WTC11 (cell line): ENCODE data around the gene SRXN1.

Source experiments
- CREB1 ChIP-seq: sonication (generic); formaldehyde crosslinking; IDR thresholded peaks from 2 replicates; pipeline ENCODE4 v1.8.0; 2023; ENCODE audit warnings: mild to moderate bottlenecking, missing genetic modification reagents
- CREM ChIP-seq: sonication (generic); formaldehyde crosslinking; IDR thresholded peaks from 2 replicates; pipeline ENCODE4 v1.8.1; 2022; ENCODE audit warnings: mild to moderate bottlenecking, missing genetic modification reagents, moderate library complexity
- KAT7 ChIP-seq: sonication (generic); formaldehyde crosslinking; IDR thresholded peaks from 2 replicates; pipeline ENCODE4 v1.8.1; 2023; ENCODE audit warnings: missing genetic modification reagents, mild to moderate bottlenecking, borderline replicate concordance
- MYBL2 ChIP-seq: sonication (generic); formaldehyde crosslinking; IDR thresholded peaks from 2 replicates; pipeline ENCODE4 v1.8.1; 2023; ENCODE audit warnings: mild to moderate bottlenecking, moderate library complexity, missing genetic modification reagents
- NR2C2 ChIP-seq: sonication (generic); formaldehyde crosslinking; IDR thresholded peaks from 2 replicates; pipeline ENCODE4 v1.8.0; 2022; ENCODE audit warnings: mild to moderate bottlenecking, missing genetic modification reagents
- SP1 ChIP-seq: sonication (generic); formaldehyde crosslinking; conservative IDR thresholded peaks from 2 replicates; pipeline ENCODE4 v1.8.1; 2022; ENCODE audit warnings: missing genetic modification reagents
- TP53 ChIP-seq: sonication (generic); formaldehyde crosslinking; IDR thresholded peaks from 2 replicates; pipeline ENCODE4 v1.8.1; 2023; ENCODE audit warnings: mild to moderate bottlenecking, missing genetic modification reagents
- ZNF423 ChIP-seq: fragments of 250-450 bp; sonication (Bioruptor Pico); IDR thresholded peaks from 2 replicates; pipeline ENCODE4 v2.1.2; 2022; ENCODE audit warnings: mild to moderate bottlenecking, moderate library complexity
- TF ChIP-seq, protein P1 (sequence below): sonication (generic); formaldehyde crosslinking; IDR thresholded peaks from 2 replicates; pipeline ENCODE4 v1.8.1; 2023; ENCODE audit warnings: mild to moderate bottlenecking, moderate library complexity, missing genetic modification reagents
- TF ChIP-seq, protein P2 (sequence below): sonication (generic); formaldehyde crosslinking; IDR thresholded peaks from 2 replicates; pipeline ENCODE4 v1.8.1; 2022; ENCODE audit warnings: mild to moderate bottlenecking, missing genetic modification reagents, moderate library complexity, borderline replicate concordance
- TF ChIP-seq, protein P3 (sequence below): fragments of 200-600 bp; IDR thresholded peaks from 2 replicates; pipeline ENCODE4 v1.8.0; 2022; ENCODE audit warnings: antibody characterized with exemption
- TF ChIP-seq, protein P4 (sequence below): sonication (generic); formaldehyde crosslinking; IDR thresholded peaks from 2 replicates; pipeline ENCODE4 v1.8.1; 2023; ENCODE audit warnings: mild to moderate bottlenecking, missing genetic modification reagents, moderate library complexity
- TF ChIP-seq, protein P5 (sequence below): sonication (generic); formaldehyde crosslinking; IDR thresholded peaks from 2 replicates; pipeline ENCODE4 v1.8.0; 2022; ENCODE audit warnings: mild to moderate bottlenecking, missing genetic modification reagents

DNA sequence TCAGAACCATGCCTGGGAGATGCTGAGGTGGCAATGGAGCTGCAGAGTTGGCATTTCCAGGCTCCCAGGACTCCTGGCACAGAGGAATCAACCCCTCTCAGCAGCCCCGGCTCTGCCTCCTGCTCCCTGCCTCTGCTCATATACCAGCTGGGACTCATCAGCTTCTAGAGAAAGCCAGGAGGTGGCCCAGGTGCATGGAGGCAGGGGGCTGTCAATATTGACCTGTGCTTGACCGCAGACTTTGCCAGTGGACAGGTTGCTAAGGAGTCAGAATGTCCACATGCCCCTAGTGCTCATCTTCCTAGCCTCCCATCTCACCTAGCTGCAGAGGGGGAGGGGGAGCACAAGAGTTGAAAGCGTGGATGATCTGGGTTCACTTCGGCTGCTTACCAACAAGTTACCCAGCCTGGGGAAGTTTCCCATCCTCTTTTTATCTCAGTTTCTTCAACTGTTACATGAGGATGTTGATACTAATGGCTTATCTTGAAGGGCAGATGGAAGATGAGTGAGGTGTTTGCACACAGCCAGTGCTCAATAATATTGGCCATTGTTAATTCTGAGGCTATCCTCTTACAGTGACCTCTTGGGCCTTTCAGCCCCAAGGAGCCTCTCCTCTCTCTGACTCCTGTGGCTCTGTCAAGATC, 31.8 kb upstream of the SRXN1 start:
- TF ChIP-seq, protein P1, sequence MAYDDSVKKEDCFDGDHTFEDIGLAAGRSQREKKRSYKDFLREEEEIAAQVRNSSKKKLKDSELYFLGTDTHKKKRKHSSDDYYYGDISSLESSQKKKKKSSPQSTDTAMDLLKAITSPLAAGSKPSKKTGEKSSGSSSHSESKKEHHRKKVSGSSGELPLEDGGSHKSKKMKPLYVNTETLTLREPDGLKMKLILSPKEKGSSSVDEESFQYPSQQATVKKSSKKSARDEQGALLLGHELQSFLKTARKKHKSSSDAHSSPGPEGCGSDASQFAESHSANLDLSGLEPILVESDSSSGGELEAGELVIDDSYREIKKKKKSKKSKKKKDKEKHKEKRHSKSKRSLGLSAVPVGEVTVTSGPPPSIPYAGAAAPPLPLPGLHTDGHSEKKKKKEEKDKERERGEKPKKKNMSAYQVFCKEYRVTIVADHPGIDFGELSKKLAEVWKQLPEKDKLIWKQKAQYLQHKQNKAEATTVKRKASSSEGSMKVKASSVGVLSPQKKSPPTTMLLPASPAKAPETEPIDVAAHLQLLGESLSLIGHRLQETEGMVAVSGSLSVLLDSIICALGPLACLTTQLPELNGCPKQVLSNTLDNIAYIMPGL (CRISPR knock-in tag) = no peak
- no peak for TF ChIP-seq ZNF423 (CRISPR knock-in tag)
- no peak for TF ChIP-seq KAT7 (CRISPR knock-in tag)
- TF ChIP-seq, protein P2, sequence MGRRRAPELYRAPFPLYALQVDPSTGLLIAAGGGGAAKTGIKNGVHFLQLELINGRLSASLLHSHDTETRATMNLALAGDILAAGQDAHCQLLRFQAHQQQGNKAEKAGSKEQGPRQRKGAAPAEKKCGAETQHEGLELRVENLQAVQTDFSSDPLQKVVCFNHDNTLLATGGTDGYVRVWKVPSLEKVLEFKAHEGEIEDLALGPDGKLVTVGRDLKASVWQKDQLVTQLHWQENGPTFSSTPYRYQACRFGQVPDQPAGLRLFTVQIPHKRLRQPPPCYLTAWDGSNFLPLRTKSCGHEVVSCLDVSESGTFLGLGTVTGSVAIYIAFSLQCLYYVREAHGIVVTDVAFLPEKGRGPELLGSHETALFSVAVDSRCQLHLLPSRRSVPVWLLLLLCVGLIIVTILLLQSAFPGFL (CRISPR knock-in tag) = no peak
- TF ChIP-seq CREM (CRISPR knock-in tag) = no peak
- TF ChIP-seq, protein P3, sequence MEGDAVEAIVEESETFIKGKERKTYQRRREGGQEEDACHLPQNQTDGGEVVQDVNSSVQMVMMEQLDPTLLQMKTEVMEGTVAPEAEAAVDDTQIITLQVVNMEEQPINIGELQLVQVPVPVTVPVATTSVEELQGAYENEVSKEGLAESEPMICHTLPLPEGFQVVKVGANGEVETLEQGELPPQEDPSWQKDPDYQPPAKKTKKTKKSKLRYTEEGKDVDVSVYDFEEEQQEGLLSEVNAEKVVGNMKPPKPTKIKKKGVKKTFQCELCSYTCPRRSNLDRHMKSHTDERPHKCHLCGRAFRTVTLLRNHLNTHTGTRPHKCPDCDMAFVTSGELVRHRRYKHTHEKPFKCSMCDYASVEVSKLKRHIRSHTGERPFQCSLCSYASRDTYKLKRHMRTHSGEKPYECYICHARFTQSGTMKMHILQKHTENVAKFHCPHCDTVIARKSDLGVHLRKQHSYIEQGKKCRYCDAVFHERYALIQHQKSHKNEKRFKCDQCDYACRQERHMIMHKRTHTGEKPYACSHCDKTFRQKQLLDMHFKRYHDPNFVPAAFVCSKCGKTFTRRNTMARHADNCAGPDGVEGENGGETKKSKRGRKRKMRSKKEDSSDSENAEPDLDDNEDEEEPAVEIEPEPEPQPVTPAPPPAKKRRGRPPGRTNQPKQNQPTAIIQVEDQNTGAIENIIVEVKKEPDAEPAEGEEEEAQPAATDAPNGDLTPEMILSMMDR = no peak
- no peak for TF ChIP-seq TP53 (CRISPR knock-in tag)
- TF ChIP-seq, protein P4, sequence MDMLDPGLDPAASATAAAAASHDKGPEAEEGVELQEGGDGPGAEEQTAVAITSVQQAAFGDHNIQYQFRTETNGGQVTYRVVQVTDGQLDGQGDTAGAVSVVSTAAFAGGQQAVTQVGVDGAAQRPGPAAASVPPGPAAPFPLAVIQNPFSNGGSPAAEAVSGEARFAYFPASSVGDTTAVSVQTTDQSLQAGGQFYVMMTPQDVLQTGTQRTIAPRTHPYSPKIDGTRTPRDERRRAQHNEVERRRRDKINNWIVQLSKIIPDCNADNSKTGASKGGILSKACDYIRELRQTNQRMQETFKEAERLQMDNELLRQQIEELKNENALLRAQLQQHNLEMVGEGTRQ = no peak
- TF ChIP-seq, protein P5, sequence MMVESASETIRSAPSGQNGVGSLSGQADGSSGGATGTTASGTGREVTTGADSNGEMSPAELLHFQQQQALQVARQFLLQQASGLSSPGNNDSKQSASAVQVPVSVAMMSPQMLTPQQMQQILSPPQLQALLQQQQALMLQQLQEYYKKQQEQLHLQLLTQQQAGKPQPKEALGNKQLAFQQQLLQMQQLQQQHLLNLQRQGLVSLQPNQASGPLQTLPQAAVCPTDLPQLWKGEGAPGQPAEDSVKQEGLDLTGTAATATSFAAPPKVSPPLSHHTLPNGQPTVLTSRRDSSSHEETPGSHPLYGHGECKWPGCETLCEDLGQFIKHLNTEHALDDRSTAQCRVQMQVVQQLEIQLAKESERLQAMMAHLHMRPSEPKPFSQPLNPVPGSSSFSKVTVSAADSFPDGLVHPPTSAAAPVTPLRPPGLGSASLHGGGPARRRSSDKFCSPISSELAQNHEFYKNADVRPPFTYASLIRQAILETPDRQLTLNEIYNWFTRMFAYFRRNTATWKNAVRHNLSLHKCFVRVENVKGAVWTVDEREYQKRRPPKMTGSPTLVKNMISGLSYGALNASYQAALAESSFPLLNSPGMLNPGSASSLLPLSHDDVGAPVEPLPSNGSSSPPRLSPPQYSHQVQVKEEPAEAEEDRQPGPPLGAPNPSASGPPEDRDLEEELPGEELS (CRISPR knock-in tag) = no peak
- no peak for TF ChIP-seq SP1 (CRISPR knock-in tag)
- TF ChIP-seq MYBL2 = no peak
- TF ChIP-seq NR2C2 (CRISPR knock-in tag) = no peak; the same call in 1 of the 2 replicates
- TF ChIP-seq CREB1 (CRISPR knock-in tag) = no peak
